Measurements from ENCODE around the gene RNF183.

Gene RNF183

DNA sequence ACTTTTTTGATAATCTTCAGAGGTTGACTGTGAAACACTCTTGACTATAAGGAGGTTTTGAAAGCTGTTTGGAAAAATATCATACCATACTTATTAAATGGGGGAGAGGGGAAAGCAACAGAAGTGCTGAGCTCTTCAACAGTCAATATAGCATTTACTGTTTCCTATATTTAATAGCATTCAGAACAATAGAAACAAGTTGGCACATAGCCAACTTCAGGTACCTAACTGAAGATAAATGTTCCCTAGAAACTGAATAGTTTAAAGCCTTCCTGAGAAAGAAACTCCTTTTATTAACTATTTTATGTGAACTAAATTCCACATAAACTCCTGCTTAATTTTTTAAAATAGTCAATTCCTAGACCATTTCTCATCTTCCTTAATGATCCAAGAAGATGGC is 55.5 kb downstream of the RNF183 start:
- no peaks in the 10 kb centered on the region for H3K36me3 ChIP-seq (replicated peaks)
- DNase-seq: no peak
- no peaks in the 10 kb centered on the region for H3K27me3 ChIP-seq (replicated peaks)
- no peak overlapping the region for H3K4me3 ChIP-seq (ENCODE audit: low read depth, low read length)
- in situ Hi-C loops (cut with HindIII; ENCODE audit: low pct_ligation_motif_present, low sequenced_read_pairs): no loop called here
- TF ChIP-seq, protein P1, sequence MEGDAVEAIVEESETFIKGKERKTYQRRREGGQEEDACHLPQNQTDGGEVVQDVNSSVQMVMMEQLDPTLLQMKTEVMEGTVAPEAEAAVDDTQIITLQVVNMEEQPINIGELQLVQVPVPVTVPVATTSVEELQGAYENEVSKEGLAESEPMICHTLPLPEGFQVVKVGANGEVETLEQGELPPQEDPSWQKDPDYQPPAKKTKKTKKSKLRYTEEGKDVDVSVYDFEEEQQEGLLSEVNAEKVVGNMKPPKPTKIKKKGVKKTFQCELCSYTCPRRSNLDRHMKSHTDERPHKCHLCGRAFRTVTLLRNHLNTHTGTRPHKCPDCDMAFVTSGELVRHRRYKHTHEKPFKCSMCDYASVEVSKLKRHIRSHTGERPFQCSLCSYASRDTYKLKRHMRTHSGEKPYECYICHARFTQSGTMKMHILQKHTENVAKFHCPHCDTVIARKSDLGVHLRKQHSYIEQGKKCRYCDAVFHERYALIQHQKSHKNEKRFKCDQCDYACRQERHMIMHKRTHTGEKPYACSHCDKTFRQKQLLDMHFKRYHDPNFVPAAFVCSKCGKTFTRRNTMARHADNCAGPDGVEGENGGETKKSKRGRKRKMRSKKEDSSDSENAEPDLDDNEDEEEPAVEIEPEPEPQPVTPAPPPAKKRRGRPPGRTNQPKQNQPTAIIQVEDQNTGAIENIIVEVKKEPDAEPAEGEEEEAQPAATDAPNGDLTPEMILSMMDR (IDR thresholded peaks at IDR 0.05; ENCODE audit: low read depth, low read length, missing control alignments): no peak
- no peak overlapping the region for H3K27ac ChIP-seq
